ENCODE results near the gene DROSHA.

DNA sequence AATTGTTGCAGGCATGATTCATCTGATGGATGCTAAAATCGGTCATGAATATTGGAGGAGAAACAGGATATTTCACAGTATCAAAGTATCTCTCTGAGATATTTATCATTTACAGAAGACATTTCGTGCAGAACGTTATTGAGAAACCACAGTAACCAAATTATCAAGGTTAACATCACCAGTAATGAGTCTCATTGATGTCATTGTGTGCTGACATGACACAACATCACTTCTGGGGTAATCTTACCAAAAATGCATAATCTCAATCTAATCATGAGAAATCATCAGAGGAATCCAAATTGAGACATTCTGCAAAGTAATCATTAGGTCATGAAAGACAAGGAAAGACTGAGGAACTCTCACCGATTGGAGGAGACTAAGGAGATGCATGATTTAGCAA is 42.9 kb upstream of the DROSHA start:
- TF ChIP-seq, protein P1, sequence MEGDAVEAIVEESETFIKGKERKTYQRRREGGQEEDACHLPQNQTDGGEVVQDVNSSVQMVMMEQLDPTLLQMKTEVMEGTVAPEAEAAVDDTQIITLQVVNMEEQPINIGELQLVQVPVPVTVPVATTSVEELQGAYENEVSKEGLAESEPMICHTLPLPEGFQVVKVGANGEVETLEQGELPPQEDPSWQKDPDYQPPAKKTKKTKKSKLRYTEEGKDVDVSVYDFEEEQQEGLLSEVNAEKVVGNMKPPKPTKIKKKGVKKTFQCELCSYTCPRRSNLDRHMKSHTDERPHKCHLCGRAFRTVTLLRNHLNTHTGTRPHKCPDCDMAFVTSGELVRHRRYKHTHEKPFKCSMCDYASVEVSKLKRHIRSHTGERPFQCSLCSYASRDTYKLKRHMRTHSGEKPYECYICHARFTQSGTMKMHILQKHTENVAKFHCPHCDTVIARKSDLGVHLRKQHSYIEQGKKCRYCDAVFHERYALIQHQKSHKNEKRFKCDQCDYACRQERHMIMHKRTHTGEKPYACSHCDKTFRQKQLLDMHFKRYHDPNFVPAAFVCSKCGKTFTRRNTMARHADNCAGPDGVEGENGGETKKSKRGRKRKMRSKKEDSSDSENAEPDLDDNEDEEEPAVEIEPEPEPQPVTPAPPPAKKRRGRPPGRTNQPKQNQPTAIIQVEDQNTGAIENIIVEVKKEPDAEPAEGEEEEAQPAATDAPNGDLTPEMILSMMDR (IDR thresholded peaks at IDR 0.05 in 2 of 3, conservative IDR thresholded peaks at IDR 0.05 in 1 of 3; ENCODE audit: control insufficient read depth in 2 of 3, extremely low read depth in 1 of 3, insufficient read depth in 1 of 3, low read depth in 3 of 3, low read length in 3 of 3), result no peak
- TF ChIP-seq ZZZ3 (IDR thresholded peaks at IDR 0.05; ENCODE audit: control insufficient read depth, insufficient read length, low read depth), result no peak
- no peak for TF ChIP-seq POLR2AphosphoS5 (IDR thresholded peaks at IDR 0.05; ENCODE audit: low read length)
- TF ChIP-seq EZH2 (IDR thresholded peaks at IDR 0.05; ENCODE audit: borderline replicate concordance, control insufficient read depth, low read depth, low read length), result no peak
- no peak for TF ChIP-seq CBX5 (IDR thresholded peaks at IDR 0.05; ENCODE audit: low read depth)
- TF ChIP-seq, protein P2, sequence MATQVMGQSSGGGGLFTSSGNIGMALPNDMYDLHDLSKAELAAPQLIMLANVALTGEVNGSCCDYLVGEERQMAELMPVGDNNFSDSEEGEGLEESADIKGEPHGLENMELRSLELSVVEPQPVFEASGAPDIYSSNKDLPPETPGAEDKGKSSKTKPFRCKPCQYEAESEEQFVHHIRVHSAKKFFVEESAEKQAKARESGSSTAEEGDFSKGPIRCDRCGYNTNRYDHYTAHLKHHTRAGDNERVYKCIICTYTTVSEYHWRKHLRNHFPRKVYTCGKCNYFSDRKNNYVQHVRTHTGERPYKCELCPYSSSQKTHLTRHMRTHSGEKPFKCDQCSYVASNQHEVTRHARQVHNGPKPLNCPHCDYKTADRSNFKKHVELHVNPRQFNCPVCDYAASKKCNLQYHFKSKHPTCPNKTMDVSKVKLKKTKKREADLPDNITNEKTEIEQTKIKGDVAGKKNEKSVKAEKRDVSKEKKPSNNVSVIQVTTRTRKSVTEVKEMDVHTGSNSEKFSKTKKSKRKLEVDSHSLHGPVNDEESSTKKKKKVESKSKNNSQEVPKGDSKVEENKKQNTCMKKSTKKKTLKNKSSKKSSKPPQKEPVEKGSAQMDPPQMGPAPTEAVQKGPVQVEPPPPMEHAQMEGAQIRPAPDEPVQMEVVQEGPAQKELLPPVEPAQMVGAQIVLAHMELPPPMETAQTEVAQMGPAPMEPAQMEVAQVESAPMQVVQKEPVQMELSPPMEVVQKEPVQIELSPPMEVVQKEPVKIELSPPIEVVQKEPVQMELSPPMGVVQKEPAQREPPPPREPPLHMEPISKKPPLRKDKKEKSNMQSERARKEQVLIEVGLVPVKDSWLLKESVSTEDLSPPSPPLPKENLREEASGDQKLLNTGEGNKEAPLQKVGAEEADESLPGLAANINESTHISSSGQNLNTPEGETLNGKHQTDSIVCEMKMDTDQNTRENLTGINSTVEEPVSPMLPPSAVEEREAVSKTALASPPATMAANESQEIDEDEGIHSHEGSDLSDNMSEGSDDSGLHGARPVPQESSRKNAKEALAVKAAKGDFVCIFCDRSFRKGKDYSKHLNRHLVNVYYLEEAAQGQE (IDR thresholded peaks at IDR 0.05; ENCODE audit: low read depth, low read length), result no peak
- TF ChIP-seq, protein P3, sequence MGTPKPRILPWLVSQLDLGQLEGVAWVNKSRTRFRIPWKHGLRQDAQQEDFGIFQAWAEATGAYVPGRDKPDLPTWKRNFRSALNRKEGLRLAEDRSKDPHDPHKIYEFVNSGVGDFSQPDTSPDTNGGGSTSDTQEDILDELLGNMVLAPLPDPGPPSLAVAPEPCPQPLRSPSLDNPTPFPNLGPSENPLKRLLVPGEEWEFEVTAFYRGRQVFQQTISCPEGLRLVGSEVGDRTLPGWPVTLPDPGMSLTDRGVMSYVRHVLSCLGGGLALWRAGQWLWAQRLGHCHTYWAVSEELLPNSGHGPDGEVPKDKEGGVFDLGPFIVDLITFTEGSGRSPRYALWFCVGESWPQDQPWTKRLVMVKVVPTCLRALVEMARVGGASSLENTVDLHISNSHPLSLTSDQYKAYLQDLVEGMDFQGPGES (IDR thresholded peaks at IDR 0.05), result no peak
- no peak for TF ChIP-seq HDGF (IDR thresholded peaks at IDR 0.05)
- TF ChIP-seq NFYA (IDR thresholded peaks at IDR 0.05; ENCODE audit: borderline replicate concordance, low read depth, low read length), result no peak
- no peak for TF ChIP-seq SPI1 (IDR thresholded peaks at IDR 0.05; ENCODE audit: borderline replicate concordance, insufficient read depth, low read depth, low read length)
- TF ChIP-seq FOXK2 (IDR thresholded peaks at IDR 0.05), result no peak
